K562 (cell line): ENCODE data around the gene CCDC136. TPM values are rescaled to one million over a fixed set of nuclear protein-coding genes. Genes with fewer than 3 reads are reported as not detected.

Experiments used
- ATF6 ChIP-seq: sonication (generic); formaldehyde crosslinking; IDR thresholded peaks from 2 replicates; pipeline ENCODE4 v1.4.0; 2020; ENCODE audit warnings: mild to moderate bottlenecking, missing genetic modification reagents
- E2F4 ChIP-seq: sonication (generic); formaldehyde crosslinking; IDR thresholded peaks from 2 replicates; pipeline ENCODE4 v1.8.0; 2022; ENCODE audit warnings: mild to moderate bottlenecking, low read depth, missing genetic modification reagents
- EP400 ChIP-seq: fragments of 450-650 bp; IDR thresholded peaks from 2 replicates; pipeline ENCODE4 v1.6.1; 2017; ENCODE audit warnings: antibody characterized with exemption, mild to moderate bottlenecking, moderate library complexity
- ETV1 ChIP-seq: fragments of 450-650 bp; conservative IDR thresholded peaks from 2 replicates; pipeline ENCODE4 v1.6.1; 2016; ENCODE audit warnings: missing genetic modification characterization, control low read depth, low read depth, missing compliant biosample characterization
- FUS ChIP-seq: fragments of 200-400 bp; formaldehyde crosslinking; optimal IDR thresholded peaks from 2 replicates; pipeline ENCODE3; 2017; ENCODE audit warnings: low read depth, low read length
- HBP1 ChIP-seq: fragments of 450-650 bp; formaldehyde crosslinking; IDR thresholded peaks from 2 replicates; pipeline ENCODE4 v1.4.0; 2022; ENCODE audit warnings: missing genetic modification characterization
- KLF1 ChIP-seq: fragments of 450-650 bp; IDR thresholded peaks from 2 replicates; pipeline ENCODE4 v1.6.1; 2016; ENCODE audit warnings: missing genetic modification characterization, missing compliant biosample characterization
- MAFF ChIP-seq: IDR thresholded peaks from 2 replicates; pipeline ENCODE4 v1.6.1; 2012; ENCODE audit warnings: low read length, improper control_type of control experiment
- MYBL2 ChIP-seq, 2 experiments: fragments of 450-650 bp in 1 of 2; sonication (generic) in 1 of 2; formaldehyde crosslinking in 1 of 2; IDR thresholded peaks; 2 replicates each; pipeline versions ENCODE4 v1.6.1 to v1.8.1; 2017 to 2022; ENCODE audit warnings: borderline replicate concordance in 1 of 2, inconsistent platforms in 1 of 2, low read depth in 1 of 2, mild to moderate bottlenecking in 1 of 2, missing genetic modification reagents in 1 of 2, moderate library complexity in 1 of 2
- PHTF2 ChIP-seq: fragments of 250-450 bp; sonication (Bioruptor Pico); IDR thresholded peaks from 2 replicates; pipeline ENCODE4 v1.5.0; 2021; ENCODE audit warnings: mild to moderate bottlenecking
- RBM39 ChIP-seq: fragments of 200-400 bp; formaldehyde crosslinking; optimal IDR thresholded peaks from 2 replicates; pipeline ENCODE3; 2018; ENCODE audit warnings: low read depth, low read length
- SMARCA4 ChIP-seq: fragments of 450-650 bp; IDR thresholded peaks from 2 replicates; pipeline ENCODE4 v1.6.1; 2016
- TAF9B ChIP-seq: fragments of 450-650 bp; IDR thresholded peaks from 2 replicates; pipeline ENCODE4 v1.6.1; 2018; ENCODE audit warnings: mild to moderate bottlenecking; ENCODE audit not compliant: partially characterized antibody
- TAL1 ChIP-seq: fragments of 450-650 bp; IDR thresholded peaks from 2 replicates; pipeline ENCODE4 v1.6.1; 2016; ENCODE audit warnings: mild to moderate bottlenecking
- ZMIZ1 ChIP-seq, 2 experiments: fragments of 150-350 bp in 1 of 2; IDR thresholded peaks; 2 replicates each; pipeline ENCODE4 v1.6.1; 2012 to 2016; ENCODE audit warnings: low read depth in 2 of 2, low read length in 2 of 2, mild to moderate bottlenecking in 1 of 2, moderate library complexity in 1 of 2
- ZNF121 ChIP-seq: sonication (generic); formaldehyde crosslinking; conservative IDR thresholded peaks from 2 replicates; pipeline ENCODE4 v1.8.0; 2022; ENCODE audit warnings: missing genetic modification reagents
- ZNF133 ChIP-seq: fragments of 250-450 bp; sonication (Bioruptor Pico); IDR thresholded peaks from 2 replicates; pipeline ENCODE4 v1.4.0; 2020; ENCODE audit warnings: mild to moderate bottlenecking
- ZNF3 ChIP-seq: fragments of 250-450 bp; sonication (Bioruptor Pico); IDR thresholded peaks from 2 replicates; pipeline ENCODE4 v1.5.0; 2021; ENCODE audit warnings: mild to moderate bottlenecking, moderate library complexity
- ZNF511 ChIP-seq: sonication (generic); formaldehyde crosslinking; IDR thresholded peaks from 2 replicates; pipeline ENCODE4 v1.8.0; 2022; ENCODE audit warnings: mild to moderate bottlenecking, missing genetic modification reagents
- ZNF75A ChIP-seq: fragments of 450-650 bp; formaldehyde crosslinking; IDR thresholded peaks from 2 replicates; pipeline ENCODE4 v1.4.0; 2020; ENCODE audit warnings: mild to moderate bottlenecking
- polyA plus RNA-seq, 8 experiments: library from polyadenylated mRNA; depleted of rRNA in 4 of 8; stranded (reverse) in 5 of 8; unstranded in 3 of 8; fragments of >200 nt; fragmentation: Nextera tagmentation in 2 of 8; fragmentation: Illumina TruSeq in 1 of 8; extraction: Ambion mirVana in 2 of 8; extraction: Trizol in 1 of 8; gene quantifications; 2 replicates each; pipeline versions ENCODE4 v1.2.1 to v1.2.3, GENCODE V29; 2011 to 2014; ENCODE audit warnings: inconsistent platforms in 1 of 8, missing spikeins in 1 of 8
- total RNA-seq, 7 experiments: library from RNA; depleted of rRNA in 6 of 7; stranded (reverse); fragments of >200 nt in 6 of 7; fragmentation: Illumina TruSeq in 2 of 7; extraction: Trizol in 2 of 7; gene quantifications; 2 replicates each; pipeline versions ENCODE4 v1.2.1 to v1.2.3, GENCODE V29; 2011 to 2021; ENCODE audit warnings: low replicate concordance in 1 of 7

The CCDC136 gene
- total and polyA plus RNA-seq, 9 of the 15 experiments (the other 6 are each of a cell fraction or from before 2014, with no cell fraction given): 2.4 to 40.8 (median 26.5) TPM

- TF ChIP-seq ZNF133: no peak
- no peak for TF ChIP-seq FUS
- no peak for TF ChIP-seq ZNF121
- 0 out of 2 replicates have a peak, but pooled peaks have one; percentile 17 for TF ChIP-seq ATF6
- no peak for TF ChIP-seq EP400
- peak; percentile 16 for TF ChIP-seq RBM39
- no peak for TF ChIP-seq E2F4 (CRISPR knock-in tag)
- no peak for TF ChIP-seq PHTF2 (CRISPR knock-in tag)
- no peak for TF ChIP-seq KLF1 (tag)
- TF ChIP-seq HBP1: no peak
- no peak for TF ChIP-seq ZNF75A (CRISPR knock-in tag)
- no peak for TF ChIP-seq MYBL2 (IDR thresholded peaks at IDR 0.05; ENCODE audit: low read depth)
- TF ChIP-seq MYBL2 (CRISPR knock-in tag; IDR thresholded peaks at IDR 0.05; ENCODE audit: borderline replicate concordance): no peak
- no peak for TF ChIP-seq TAF9B
- TF ChIP-seq ETV1 (tag): no peak
- TF ChIP-seq ZNF511 (CRISPR knock-in tag): no peak
- TF ChIP-seq ZMIZ1 (IDR thresholded peaks at IDR 0.05; ENCODE audit: low read depth in 2 of 2, low read length in 2 of 2): no peak
- no peak for TF ChIP-seq TAL1
- no peak for TF ChIP-seq ZNF3
- TF ChIP-seq MAFF: no peak
- TF ChIP-seq SMARCA4: no peak
Measured at GRCh38 chr7:128827971-128828711, 36.4 kb downstream of the CCDC136 start (continued).
